H1 (cell line): ENCODE measurements around the gene C9orf50. TPM values are rescaled to one million over a fixed set of nuclear protein-coding genes. Genes with fewer than 3 reads are reported as not detected.

Source experiments
- BACH1 ChIP-seq: IDR thresholded peaks from 2 replicates; pipeline ENCODE4 v1.6.1; 2012; ENCODE audit warnings: low read length, improper control_type of control experiment
- HDAC2 ChIP-seq, 2 experiments: fragments of 300-600 bp in 1 of 2; sonication (generic) in 1 of 2; IDR thresholded peaks; 2 replicates each; pipeline ENCODE4 v1.6.1; 2011 to 2012; ENCODE audit warnings: low read depth in 2 of 2, low read length in 2 of 2, mild to moderate bottlenecking in 2 of 2, moderate library complexity in 2 of 2, borderline replicate concordance in 1 of 2, inconsistent platforms in 1 of 2
- polyA plus RNA-seq, 7 experiments: library from polyadenylated mRNA; depleted of rRNA in 3 of 7; stranded (reverse) in 5 of 7; unstranded in 2 of 7; fragments of >200 nt in 5 of 7; fragments of 200-250 nt in 2 of 7; gene quantifications; 1 replicate in 5 of 7; 2 replicates in 1 of 7; 4 replicates in 1 of 7; pipeline versions ENCODE4 v1.2.1 to v1.2.3, GENCODE V29; 2011 to 2013; ENCODE audit warnings: missing spikeins in 2 of 7, mixed read lengths in 2 of 7
- total RNA-seq: library from RNA; stranded (reverse); fragmentation: NEBNext Ultra II Directional; extraction: Animal tissue kit (Norgen Biotek cat#: 25700); gene quantifications from 2 replicates; pipeline ENCODE4 v1.2.1, GENCODE V29; 2021

C9orf50 gene
- total and polyA plus RNA-seq, 2 of the 8 experiments (the other 6 are each of a cell fraction or from before 2014, with no cell fraction given): not detected

DNA sequence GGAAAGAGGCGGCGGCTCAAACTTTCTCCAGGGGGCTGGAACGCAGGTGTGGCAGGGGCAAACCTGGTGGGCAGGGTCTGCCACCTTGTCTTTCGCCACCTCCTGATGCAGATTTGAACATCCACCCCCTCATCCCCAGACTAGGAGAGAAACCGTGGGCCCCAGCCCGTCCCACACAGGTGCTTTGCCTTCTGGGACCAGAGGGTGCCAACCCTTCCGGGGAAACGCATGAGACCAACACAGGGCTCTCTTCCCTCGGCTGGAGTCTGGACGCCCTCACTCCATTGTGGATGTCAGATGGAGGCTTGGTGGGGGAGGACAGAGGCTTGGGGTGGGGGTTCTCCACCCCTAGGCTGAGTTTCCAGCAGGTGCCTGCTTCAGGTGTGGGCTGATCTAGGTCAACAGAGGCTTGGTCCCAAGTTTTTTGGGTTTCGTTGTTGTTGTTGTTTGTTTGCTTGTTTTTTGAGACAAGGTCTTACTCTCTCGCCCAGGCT lies 9.5 kb downstream of the C9orf50 start (continued):
- TF ChIP-seq HDAC2 (IDR thresholded peaks at IDR 0.05; ENCODE audit: borderline replicate concordance in 1 of 2, low read depth in 2 of 2, low read length in 2 of 2): no peak
- TF ChIP-seq BACH1: no peak
